ENCODE data around the gene SLK. TPM values are rescaled to one million over a fixed set of nuclear protein-coding genes. Genes with fewer than 3 reads are reported as not detected.

Gene SLK
- total RNA-seq, 1 donor from 2014 or later = 49.0 TPM

GRCh38 chr10:104033401-104033930 lies 66.5 kb downstream of the SLK start:
- DNase-seq (ENCODE audit: low read depth) = no peak

- DNase-seq (ENCODE audit: low read depth) = no peak
Measured at GRCh38 chr10:104033966-104034365, 67.0 kb downstream of the SLK start.

- DNase-seq (ENCODE audit: low read depth) = no peak
Measured at GRCh38 chr10:104034401-104035193, 67.7 kb downstream of the SLK start.

DNA sequence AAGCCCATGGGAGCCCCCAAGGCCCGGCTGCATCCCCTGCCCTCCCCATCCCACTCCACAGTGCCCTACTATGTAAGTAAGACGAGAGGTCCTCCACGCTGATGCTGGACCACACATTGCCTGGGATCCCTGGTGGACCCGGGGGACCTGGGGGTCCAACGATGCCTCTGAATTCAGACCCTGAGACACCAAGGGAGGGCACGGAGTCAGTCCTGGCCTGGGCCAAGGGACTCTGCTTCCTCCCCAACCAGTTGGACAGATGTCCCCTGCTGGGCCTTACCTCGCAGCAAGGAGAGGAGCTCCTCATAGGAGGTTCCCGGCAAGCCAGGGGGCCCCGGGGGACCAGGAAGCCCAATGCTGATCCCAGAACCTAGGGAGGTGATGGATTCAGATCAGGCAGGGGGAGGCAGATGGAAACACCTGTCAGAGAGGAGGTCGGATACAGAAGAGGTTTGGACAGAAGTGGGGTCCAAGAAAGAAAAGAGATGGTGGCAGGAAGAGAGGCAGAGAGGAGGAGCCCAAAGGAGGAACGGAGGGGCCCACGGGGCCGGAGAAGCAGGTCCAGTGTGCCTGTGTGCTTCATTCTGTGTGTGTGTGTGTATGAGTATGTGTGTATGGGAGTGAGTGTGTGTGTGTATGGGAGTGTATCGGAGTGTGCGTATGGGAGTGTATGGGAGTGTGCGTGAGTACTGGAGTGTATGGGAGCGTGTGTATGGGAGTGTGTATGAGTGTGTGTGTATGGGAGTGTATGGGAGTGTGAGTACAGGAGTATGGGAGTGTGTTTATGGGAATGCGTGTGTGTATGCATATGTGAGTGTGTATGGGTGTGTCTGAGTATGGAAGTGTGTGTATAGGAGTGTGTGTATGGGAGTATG lies 68.5 kb downstream of the SLK start:
- DNase-seq (ENCODE audit: low read depth) = no peak

- DNase-seq (ENCODE audit: low read depth) = no peak
Measured at GRCh38 chr10:104036069-104036384, 69.1 kb downstream of the SLK start.

DNA sequence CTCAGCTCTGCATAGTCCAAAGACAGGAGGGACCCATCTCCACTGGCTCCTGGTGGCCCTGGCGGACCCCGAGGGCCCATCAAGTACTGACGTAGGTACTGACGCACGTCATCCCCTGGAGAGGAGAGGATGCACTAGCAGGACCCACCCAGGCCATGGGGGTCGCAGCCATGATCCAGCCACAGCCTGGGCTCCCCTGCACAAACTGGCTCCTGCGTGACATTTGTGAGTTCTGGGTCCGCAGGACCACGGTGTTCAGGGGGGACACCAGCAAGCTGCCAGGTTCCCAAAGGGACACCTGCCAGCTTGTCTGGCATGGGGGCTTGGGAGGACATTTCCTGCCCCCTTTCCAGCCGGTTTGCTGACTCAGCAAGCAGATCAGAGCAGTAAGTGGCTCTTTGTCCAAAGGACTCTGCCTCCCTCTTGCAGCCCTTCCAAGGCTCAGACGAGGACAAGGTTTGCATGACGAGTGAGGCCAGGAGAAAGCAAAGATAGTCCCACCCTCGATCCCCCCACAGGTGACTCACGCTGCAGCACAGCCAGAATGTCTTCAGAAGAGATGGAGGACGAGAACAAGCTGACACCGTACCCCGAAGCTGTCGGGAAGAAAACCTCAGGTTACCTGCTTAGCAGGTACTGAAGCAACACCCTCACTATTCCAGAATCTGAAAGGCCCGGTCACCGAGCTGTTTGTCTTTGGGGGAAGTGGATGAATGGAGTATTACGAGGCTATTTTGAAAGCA lies 69.7 kb downstream of the SLK start:
- no peak for DNase-seq (ENCODE audit: low read depth)

- no peak for DNase-seq (ENCODE audit: low read depth)
Measured at GRCh38 chr10:104037261-104037951, 70.5 kb downstream of the SLK start.

DNA sequence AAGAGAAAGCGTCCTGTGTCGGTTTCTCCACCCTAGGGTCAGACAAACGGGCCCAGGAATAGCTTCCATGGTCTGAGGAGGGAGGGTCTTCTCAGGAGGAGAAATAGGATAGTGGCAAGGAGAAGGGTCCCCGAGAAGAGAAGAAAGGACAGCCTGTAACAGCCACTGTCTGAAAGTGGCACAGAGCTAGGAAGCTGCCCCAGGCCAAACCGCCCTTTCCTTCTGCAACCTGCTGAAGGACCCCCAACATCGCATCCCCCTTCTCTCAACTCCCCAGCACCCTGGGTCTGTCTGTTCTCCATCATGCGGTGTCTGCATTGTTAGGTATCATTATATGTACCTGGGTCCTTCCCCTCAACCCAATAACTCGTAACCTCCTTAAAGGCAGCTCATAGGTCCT lies 71.6 kb downstream of the SLK start:
- DNase-seq (ENCODE audit: low read depth) = no peak

DNA sequence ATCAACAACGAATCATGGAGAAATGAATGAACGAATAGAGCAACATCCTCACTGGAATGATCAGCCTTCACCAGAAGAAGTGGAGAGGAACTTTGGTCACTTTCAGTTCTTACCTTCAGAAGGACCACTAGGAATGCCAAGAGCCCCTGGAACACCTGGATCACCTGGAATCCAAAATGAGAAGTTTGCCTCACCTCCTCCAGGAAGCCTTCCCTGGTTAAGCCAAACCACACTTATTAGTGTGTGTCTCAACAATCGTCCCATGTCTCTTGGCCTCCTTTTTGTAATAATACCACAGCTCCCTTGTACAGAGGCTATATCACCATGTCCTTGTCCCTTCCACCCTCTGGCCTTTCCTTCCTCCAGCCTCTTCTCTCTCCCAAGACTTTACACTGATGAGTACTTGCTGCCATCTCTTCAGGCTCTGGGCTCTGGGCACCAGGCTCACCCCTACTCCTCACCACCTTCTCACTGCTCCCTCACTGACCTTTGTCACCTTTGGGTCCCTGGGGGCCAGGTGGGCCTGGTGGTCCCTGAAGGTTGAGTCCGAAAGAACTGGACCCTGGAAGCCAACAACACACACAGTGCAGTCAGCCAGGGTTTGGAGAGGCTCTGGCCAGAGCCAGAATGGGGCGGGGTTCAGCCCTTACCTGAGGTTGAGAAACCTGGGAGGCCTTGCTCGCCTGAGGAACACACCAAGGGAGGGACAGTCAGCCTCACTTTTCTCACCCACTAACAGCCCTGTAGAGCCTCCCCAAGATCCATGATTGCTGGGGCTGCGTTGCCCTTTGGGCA lies 72.2 kb downstream of the SLK start:
- DNase-seq (ENCODE audit: low read depth) = no peak

DNA sequence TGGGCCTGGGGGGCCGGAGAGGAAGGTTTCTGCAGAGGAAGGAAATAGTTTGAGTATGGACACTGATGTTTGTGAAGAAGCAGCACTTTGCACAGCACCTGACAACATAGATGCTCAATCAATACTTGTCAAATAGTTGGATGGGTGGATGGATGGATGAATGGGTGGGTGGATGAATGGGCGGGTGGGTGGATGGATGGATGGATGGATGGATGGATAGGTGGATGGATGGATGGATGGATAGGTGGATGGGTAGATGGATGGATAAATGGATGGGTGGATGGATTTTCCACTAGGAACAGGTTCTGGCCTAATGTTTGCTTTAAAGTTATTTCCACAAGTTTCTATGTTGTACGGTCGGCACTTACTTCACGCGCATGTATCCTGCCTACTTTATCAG lies 73.4 kb downstream of the SLK start:
- no peak for DNase-seq (ENCODE audit: low read depth)

DNA sequence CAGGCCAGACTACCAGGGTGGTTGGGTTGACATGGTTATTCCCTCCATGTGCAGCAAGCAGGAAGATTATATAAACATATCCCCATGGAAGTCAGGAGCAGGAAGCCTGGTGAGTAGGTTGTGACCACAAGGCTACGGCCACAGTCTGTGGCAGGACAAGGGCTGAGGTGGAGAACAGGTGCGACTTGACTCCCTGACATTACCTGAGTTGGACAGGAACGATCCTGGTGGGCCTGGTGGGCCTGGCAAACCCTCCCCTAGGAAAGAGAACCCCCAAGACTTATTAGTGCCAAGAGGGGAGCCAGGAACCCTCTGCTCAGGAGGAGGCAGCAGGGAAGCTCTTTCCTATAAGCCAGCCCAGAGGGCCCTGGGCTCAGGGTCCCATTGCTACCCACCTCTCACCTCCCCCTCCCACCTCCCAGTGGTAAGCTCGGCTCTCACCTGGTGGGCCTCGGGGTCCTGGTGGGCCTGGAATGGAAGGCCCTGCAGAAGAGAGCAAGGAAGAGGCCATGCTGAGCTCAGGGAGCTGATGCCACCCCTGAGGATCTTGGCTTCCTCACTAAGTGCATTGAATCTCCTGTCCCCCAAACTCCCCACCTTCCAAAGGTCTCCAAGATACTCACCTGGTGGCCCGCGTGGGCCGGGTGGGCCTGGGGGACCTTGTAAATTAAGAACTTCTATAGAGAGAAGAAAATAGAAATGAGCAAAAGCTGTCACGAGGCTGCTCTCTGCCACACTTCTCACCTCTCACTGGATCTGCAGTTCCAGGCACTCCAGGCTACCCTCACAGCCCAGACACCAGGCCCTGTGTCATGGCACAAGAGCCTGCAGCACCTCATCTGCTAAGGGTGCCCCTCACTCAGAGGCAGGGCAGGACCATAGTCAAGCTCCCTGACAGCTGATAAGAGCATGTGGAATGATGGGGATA lies 74.2 kb downstream of the SLK start:
- no peak for DNase-seq (ENCODE audit: low read depth)

GRCh38 chr10:104041891-104042535 lies 75.1 kb downstream of the SLK start:
- DNase-seq (ENCODE audit: low read depth) = no peak

DNA sequence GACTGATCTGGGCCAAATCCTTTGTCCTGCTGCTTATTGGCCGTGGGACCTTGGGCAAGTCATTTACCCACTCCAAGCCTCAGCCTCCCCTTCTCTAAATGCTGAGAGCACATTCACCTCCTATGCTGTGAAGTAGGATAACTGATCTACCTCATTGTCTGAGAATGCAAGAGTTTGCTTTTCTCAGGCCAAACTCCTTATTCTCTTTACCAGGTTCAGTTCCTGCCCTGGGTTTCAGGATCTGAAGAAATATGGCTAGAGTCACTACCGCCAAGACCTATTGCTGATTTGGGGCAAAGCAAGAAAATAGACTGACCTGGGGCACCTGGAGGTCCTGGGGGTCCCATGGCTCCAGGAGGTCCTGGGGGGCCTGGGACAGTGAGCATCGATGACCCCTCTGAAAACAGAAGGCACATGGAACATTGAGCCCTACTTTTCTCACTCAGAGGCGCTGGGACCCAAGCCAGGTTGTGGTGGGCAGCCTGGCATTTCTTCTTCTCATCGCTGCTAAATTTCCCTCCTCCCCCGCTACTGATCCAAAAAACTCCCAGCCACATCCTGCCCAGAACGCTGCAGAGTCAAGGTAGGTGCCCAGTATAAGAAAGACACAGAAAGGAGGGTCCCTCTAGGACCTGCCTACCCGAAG lies 76.4 kb downstream of the SLK start:
- DNase-seq (ENCODE audit: low read depth) = no peak

DNA sequence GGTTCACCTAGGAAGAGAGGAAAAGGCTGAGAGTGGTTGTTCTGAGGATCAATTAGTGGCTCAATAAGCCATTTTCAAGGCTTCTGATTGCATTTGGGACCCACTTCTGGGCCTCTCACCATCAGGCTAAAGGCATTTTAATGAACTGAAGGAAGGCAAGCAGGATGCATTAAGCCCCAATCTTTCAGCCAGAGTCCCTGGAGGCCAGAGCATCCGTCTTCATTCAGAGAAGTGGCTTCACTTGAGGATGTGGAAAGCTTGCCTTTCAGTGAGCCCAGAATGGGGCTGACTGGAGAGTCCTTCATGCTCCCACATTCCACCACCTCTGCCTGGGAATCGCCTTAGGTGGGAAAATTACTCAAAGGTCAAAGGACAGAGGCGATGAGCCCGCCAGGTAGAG lies 76.9 kb downstream of the SLK start:
- no peak for DNase-seq (ENCODE audit: low read depth)

DNA sequence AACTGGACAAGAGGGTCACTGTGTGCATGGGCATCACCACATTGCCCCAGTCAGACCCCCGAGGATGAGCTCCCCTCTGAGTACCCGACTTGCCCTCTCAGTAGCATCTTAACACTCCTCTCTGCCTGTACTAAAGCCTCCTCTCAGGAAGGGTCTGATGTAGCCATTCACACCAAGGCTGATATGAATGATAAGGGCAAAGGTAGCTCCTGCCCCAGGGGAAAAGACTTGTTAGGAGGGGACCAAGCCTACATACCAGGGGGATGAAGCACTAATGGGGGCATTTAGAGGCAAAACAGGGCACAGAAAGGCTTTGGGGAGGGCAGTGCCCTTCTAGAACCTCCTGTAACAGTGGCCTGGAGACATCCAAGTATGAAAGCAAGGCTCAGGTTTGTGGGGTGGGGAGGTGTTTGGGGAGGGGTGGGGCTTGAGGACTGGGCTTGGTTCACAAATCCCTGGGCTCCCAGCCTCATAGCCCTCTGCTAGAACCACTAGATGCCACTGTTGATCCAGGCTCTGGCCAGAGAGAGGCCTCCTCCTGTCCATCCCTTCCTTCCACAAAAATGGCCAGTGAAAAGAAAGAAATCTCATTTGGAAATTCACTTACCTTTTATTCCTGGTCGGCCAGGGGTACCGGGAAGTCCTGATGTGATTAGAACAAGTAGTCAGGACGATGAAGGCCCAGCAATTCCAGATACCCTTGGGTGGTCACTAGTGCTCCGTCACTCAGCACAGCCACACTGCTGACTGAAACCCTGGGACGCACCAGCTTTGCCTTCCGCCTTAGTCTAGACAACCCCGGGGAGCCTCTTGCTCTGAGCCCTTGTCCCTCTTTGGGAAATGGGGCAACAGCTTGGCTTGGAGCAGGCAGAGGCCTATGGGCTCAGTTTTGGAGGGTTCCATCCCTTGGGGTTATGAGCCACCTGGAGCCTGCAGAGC lies 78.5 kb downstream of the SLK start:
- peak; percentile 64 for DNase-seq (ENCODE audit: low read depth)

DNA sequence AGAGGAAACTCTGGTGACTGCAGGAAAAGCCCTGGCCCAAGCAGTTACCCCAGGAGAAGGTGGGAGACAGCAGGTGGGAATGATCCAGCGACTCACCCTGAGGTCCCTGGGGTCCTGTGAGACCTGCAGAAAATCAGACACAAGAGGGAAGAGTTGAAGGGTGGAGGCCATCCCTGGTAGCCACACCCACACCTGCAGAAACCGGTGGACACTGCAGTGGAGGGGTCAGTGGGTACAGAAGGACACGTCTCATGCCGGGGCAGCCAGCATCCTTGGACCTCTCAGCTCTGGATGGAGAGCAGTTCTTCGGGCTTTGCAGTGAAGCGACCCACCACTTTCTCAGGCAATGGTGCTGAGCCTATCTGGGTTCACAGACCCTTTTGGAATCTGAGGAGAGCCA lies 79.7 kb downstream of the SLK start:
- DNase-seq (ENCODE audit: low read depth) = no peak

DNA sequence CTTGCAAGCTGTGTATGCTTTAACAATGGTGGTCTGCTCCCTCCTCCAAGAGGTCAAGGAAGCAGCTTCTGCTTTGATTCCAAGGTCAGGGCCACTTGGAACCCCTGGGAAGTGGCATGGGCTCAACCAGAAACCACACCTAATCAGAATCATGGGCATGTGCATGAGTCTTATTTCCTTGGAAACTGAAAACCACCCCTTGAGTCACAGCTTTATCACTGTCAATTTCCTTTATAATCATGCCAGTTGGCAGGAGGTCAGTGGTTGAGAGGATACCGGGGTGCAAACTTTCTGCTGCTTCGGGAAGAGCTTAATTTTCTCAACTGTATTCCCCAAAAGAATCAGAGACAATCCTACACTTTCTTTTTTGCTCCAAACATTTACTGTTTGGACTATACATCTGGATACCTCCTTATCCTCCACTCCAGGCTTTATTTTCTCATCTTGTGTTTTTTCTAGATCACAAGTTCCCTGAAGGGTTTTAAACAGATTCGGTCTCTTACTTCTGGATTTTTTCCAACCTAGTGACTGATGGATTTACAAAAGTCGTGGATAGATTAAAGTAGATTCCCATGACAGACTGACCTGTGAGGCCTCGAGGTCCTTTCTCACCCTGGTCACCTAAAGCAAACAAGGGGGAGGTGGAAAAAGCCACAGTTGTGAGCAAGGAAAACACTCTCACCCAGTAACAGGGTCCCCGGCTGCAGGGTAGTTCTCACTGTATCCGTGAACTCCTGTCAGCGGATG lies 82.7 kb downstream of the SLK start:
- peak; percentile 82 for DNase-seq (ENCODE audit: low read depth)
